T-helper 1 cell treated with Interleukin-12 subunit alpha and Interleukin-12 subunit beta and Interleukin-4 antibody, amounts not matched to agents 30 μg/mL and 1 μg/mL, for 36 hours (primary cell): Measurements from ENCODE around the gene TMEM178B.
"Not testable (repeated sequence)": the region's sequence is repeated elsewhere in the genome, so short reads cannot be mapped to it uniquely, and the experiment has no call there.

Source experiments
- H3K27ac Mint-ChIP-seq: one replicate; pipeline ENCODE4 v1.8.0; 2021; ENCODE audit warnings: mild to moderate bottlenecking, mixed read lengths
- H3K27me3 Mint-ChIP-seq: one replicate; pipeline ENCODE4 v1.8.0; 2021; ENCODE audit warnings: low read depth, mixed read lengths
- H3K36me3 Mint-ChIP-seq: one replicate; pipeline ENCODE4 v1.8.0; 2021; ENCODE audit warnings: low read depth, mixed read lengths
- H3K4me1 Mint-ChIP-seq: one replicate; pipeline ENCODE4 v1.8.0; 2021; ENCODE audit warnings: low read depth, mixed read lengths
- H3K4me3 Mint-ChIP-seq: one replicate; pipeline ENCODE4 v1.8.0; 2021; ENCODE audit warnings: mild to moderate bottlenecking, moderate library complexity, mixed read lengths
- H3K9me3 Mint-ChIP-seq: one replicate; pipeline ENCODE4 v1.8.0; 2021; ENCODE audit warnings: mixed read lengths

TMEM178B gene

GRCh38 chr7:141169157-141169556 is 95.3 kb downstream of the TMEM178B start:
- H3K9me3 Mint-ChIP-seq, H3K27ac Mint-ChIP-seq, H3K4me1 Mint-ChIP-seq, H3K27me3 Mint-ChIP-seq, H3K4me3 Mint-ChIP-seq, H3K36me3 Mint-ChIP-seq: not testable (repeated sequence)

GRCh38 chr7:141175728-141176127 is 101.9 kb downstream of the TMEM178B start:
- H3K4me1 Mint-ChIP-seq, H3K9me3 Mint-ChIP-seq, H3K36me3 Mint-ChIP-seq, H3K4me3 Mint-ChIP-seq, H3K27ac Mint-ChIP-seq: not testable (repeated sequence)
- peaks cover 19% of the 10 kb centered on the region for H3K27me3 Mint-ChIP-seq

GRCh38 chr7:141177120-141177519 is 103.3 kb downstream of the TMEM178B start:
- H3K9me3 Mint-ChIP-seq, H3K4me1 Mint-ChIP-seq, H3K36me3 Mint-ChIP-seq, H3K4me3 Mint-ChIP-seq: not testable (repeated sequence)
- H3K27me3 Mint-ChIP-seq, result peaks cover 19% of the 10 kb centered on the region
- peak overlapping the region; percentile 1 for H3K27ac Mint-ChIP-seq

- Mint-ChIP-seq H3K4me1 (peaks cover 8% of the 10 kb centered on the region), H3K27me3 (peaks cover 19% of the 10 kb centered on the region), H3K9me3 (no peaks in the 10 kb centered on the region), H3K4me3 (no peak overlapping the region), H3K27ac (no peak overlapping the region), H3K36me3 (no peaks in the 10 kb centered on the region)
Measured at GRCh38 chr7:141178486-141179135, 104.7 kb downstream of the TMEM178B start.

- Mint-ChIP-seq H3K36me3 (no peaks in the 10 kb centered on the region), H3K9me3 (no peaks in the 10 kb centered on the region), H3K27me3 (peaks cover 5% of the 10 kb centered on the region), H3K4me3 (no peak overlapping the region), H3K27ac (no peak overlapping the region), H3K4me1 (peaks cover 6% of the 10 kb centered on the region)
Measured at GRCh38 chr7:141181812-141182211, 107.9 kb downstream of the TMEM178B start.

GRCh38 chr7:141184532-141185190 is 110.8 kb downstream of the TMEM178B start:
- Mint-ChIP-seq H3K4me3 (no peak overlapping the region), H3K27me3 (no peaks in the 10 kb centered on the region), H3K27ac (no peak overlapping the region), H3K9me3 (no peaks in the 10 kb centered on the region), H3K36me3 (no peaks in the 10 kb centered on the region), H3K4me1 (peaks cover 2% of the 10 kb centered on the region)

- H3K4me1 Mint-ChIP-seq, result peaks cover 2% of the 10 kb centered on the region
- no peaks in the 10 kb centered on the region for H3K36me3 Mint-ChIP-seq
- no peaks in the 10 kb centered on the region for H3K9me3 Mint-ChIP-seq
Measured at GRCh38 chr7:141185369-141185967, 111.6 kb downstream of the TMEM178B start.

DNA sequence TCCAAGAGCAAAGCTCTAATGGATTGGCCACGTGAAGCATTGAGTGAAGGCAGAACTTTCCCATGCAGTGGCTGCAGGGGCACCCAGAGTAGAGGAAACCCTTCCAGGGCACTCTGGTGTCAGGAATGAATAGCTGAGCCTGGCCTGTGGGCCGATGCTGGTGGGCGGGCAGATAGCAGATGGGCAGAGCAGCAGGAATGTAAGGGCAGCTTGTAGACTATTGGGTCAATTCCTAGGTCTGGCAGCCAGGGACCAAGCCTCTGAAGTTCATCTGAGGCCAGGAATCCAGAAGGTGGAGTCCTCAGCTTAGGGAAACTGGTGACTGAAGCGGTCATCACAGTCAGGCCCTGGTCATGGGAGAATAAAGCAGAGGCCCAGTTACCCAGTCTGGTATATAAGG is 115.4 kb downstream of the TMEM178B start:
- H3K9me3 Mint-ChIP-seq, result no peaks in the 10 kb centered on the region
- no peaks in the 10 kb centered on the region for H3K4me1 Mint-ChIP-seq
- H3K27me3 Mint-ChIP-seq, result no peaks in the 10 kb centered on the region

More at GRCh38 chr7:141185369-141185967, 111.6 kb downstream of the TMEM178B start:
- no peak overlapping the region for H3K4me3 Mint-ChIP-seq
- H3K27ac Mint-ChIP-seq, result no peak overlapping the region
- H3K27me3 Mint-ChIP-seq, result no peaks in the 10 kb centered on the region

DNA sequence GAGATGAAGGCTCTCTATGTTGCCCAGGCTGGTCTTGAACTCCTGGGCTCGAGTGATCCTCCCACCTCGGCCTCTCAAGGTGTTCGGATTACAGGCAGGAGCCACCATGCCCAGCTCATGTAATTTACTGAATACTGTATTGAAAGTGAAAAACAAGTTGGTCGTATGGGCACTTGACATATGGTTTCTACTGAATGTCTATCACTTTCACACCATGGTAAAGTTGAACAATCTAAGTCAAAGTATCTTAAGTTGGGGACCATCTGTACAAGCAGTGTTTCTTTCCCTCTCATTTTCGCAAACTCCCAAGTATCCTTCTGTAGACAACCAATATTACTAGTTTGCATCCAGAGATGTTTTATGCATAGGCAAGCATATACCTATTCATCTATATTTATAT is 116.6 kb downstream of the TMEM178B start:
- Mint-ChIP-seq H3K27ac (no peak overlapping the region), H3K36me3 (no peaks in the 10 kb centered on the region), H3K27me3 (no peaks in the 10 kb centered on the region), H3K4me3 (no peak overlapping the region), H3K9me3 (no peaks in the 10 kb centered on the region), H3K4me1 (no peaks in the 10 kb centered on the region)

More for the DNA sequence above, 115.4 kb downstream of the TMEM178B start:
- H3K36me3 Mint-ChIP-seq, result no peaks in the 10 kb centered on the region
- H3K27ac Mint-ChIP-seq, result no peak overlapping the region
- no peak overlapping the region for H3K4me3 Mint-ChIP-seq

DNA sequence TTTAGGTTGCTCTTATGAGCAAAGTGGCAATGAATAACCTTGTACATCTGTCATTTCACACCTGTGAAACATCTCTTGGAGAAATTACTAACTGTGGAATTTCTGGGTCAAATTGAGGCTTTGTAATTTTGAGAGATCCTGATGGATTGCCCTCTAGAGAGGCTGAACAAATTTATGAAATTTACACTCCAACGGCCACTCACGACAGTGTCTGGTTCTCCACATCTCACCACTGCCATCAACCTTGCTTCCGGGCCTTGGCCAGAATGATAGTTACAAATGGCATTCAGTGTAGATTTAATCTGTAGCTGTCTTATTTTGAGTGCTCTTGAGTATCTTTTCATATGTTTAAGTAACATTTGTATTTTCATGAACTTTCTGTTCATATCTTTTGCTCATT is 117.4 kb downstream of the TMEM178B start:
- H3K36me3 Mint-ChIP-seq, result no peaks in the 10 kb centered on the region
- H3K9me3 Mint-ChIP-seq, result no peaks in the 10 kb centered on the region
- no peak overlapping the region for H3K4me3 Mint-ChIP-seq
- no peak overlapping the region for H3K27ac Mint-ChIP-seq
- no peaks in the 10 kb centered on the region for H3K4me1 Mint-ChIP-seq
- no peaks in the 10 kb centered on the region for H3K27me3 Mint-ChIP-seq

DNA sequence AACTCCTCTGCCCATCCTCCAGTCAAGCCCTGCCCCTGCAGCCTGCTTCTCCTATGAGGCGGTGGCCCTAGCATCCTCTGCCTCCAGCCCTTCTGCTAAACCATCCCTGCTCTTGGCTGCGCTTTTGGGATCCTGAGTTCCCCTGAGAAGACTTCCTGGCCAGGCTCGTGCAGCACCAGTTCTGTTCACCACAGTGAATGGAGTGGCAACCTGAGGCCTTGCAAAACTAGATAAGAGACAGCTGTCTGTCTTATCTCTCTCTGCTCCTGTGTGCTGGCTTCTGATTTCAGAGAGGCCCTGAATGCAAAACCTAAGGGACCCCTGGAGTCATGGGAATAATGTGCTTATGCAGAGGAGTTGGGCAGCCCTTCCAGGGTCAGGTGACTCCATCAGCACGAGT is 119.2 kb downstream of the TMEM178B start:
- Mint-ChIP-seq H3K9me3 (no peaks in the 10 kb centered on the region), H3K27me3 (peaks cover 4% of the 10 kb centered on the region), H3K4me3 (no peak overlapping the region), H3K4me1 (no peaks in the 10 kb centered on the region), H3K27ac (no peak overlapping the region), H3K36me3 (no peaks in the 10 kb centered on the region)

- H3K27me3 Mint-ChIP-seq, result peaks cover 13% of the 10 kb centered on the region
- not testable (repeated sequence) for H3K4me1 Mint-ChIP-seq, H3K9me3 Mint-ChIP-seq, H3K4me3 Mint-ChIP-seq, H3K36me3 Mint-ChIP-seq, H3K27ac Mint-ChIP-seq
Measured at GRCh38 chr7:141195722-141196121, 121.9 kb downstream of the TMEM178B start.

GRCh38 chr7:141198194-141198958 is 124.5 kb downstream of the TMEM178B start:
- Mint-ChIP-seq H3K4me3 (no peak overlapping the region), H3K4me1 (no peaks in the 10 kb centered on the region), H3K27ac (no peak overlapping the region), H3K9me3 (no peaks in the 10 kb centered on the region), H3K27me3 (peaks cover 17% of the 10 kb centered on the region), H3K36me3 (no peaks in the 10 kb centered on the region)

GRCh38 chr7:141200191-141201108 is 126.6 kb downstream of the TMEM178B start:
- no peaks in the 10 kb centered on the region for H3K36me3 Mint-ChIP-seq
- peaks cover 17% of the 10 kb centered on the region for H3K27me3 Mint-ChIP-seq
- no peaks in the 10 kb centered on the region for H3K4me1 Mint-ChIP-seq
- no peaks in the 10 kb centered on the region for H3K9me3 Mint-ChIP-seq
- no peak overlapping the region for H3K27ac Mint-ChIP-seq
- no peak overlapping the region for H3K4me3 Mint-ChIP-seq
